Skin of body (tissue), 2 donors: ENCODE measurements around the gene RHEB. TPM values are rescaled to one million over a fixed set of nuclear protein-coding genes. Genes with fewer than 3 reads are reported as not detected.

Source experiments
- DNase-seq: peaks from one replicate; lab custom pipeline; 2025; lab: John Stamatoyannopoulos, UW
- total RNA-seq: library from RNA; depleted of rRNA; stranded (reverse); fragments of >200 nt; gene quantifications from one replicate; pipeline ENCODE4 v1.2.3, GENCODE V29; 2014

Gene RHEB
- total RNA-seq, 1 donor from 2014 or later, result 63.0 TPM

DNA sequence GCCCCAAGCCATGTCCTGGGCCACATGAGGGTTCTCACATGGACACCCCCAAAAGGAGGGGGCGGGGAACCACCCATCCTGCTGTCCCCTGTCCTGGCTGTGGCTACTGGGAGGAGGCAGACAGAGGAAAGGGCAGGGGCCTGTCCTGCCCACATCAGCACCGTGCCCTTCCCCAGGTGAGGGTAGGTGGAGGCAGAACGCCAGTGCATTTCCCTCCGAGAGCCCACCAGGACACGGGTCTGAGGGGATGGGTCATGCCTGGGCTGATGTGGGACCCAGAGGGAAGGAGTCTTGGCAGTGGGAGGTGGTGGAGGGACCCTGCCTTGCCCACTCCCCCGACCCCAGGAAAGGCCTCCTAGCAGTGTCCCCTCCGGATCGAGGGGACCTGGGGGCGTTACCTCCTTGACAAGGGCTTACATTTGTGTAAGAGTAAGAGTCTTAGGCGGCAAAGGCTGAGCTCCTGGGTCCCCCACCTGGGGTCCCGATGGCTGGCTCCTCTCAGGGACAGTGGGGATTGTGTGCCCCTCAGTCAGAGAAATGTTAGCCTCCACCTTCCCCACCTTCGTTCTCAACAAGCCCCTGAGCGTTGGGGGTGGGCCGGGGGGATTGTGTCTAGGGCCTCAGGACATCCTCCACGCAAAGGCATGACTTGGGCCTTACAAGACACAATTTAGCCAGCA is 85.8 kb downstream of the RHEB start:
- no peak for DNase-seq

DNA sequence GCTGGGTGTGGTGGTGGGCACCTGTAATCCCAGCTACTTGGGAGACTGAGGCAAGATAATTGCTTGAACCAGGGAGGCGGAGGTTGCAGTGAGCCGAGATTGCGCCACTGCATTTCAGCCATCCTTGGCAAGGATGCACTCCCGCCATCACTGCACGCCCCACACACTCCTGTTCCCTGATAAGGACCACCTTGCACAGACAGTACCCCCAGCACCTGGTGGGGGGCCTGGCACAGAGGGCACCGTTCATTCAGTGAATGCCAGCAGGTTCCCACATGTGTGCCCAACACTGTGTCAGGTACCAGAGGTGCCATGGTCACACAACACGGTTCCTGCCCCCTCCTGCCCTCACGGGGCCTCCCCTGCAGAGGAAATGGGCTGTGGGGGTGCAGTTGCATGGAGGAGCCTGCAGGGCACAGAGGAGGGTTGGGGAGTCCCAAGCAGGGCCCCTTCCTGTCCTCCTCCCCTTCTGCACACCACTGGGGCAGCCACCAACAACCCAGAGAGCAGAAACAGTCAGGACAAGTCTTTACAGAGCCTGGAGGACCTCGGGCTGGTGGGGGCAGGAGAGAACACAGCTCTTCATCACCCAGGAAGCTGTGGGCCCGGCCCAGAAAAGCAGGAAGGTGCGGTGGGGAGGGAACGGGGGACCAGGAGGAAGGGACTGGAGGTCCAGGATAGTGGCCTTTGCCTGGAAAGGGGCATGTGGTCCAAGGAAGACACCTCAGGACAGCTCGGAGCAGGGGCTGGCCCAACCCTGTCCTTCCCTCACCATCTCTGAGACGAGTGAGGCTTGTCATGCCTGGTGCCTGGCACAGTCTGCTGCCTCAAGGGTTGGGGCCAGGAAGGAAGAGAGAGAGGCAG is 86.8 kb downstream of the RHEB start:
- no peak for DNase-seq

DNA sequence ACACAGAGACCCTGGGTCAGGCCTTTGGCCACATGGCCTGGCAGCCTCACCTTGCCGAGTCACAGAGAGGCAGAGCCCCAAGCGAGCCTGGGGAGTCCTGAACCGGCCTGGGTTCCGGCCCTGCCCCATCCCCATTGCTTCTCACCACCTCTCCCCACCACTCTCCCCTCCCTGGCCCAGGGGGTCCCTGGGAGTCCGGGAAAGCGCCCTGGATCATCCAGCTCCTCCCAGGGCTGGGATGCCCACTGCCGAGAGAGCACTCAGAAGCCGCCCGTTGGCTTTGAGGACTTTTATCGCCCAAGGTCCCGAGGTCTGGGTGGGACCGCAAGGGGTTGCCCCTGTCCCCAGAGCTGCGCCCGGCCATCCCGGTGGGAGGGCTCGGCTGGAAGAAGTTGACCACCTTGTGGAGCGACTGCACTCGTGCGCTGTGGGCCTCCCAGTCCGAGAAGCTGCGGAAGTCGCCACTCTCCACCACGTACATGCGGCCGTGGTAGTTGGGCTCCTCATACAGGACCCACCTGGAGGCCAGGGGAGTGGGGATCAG is 87.9 kb downstream of the RHEB start:
- no peak for DNase-seq

DNA sequence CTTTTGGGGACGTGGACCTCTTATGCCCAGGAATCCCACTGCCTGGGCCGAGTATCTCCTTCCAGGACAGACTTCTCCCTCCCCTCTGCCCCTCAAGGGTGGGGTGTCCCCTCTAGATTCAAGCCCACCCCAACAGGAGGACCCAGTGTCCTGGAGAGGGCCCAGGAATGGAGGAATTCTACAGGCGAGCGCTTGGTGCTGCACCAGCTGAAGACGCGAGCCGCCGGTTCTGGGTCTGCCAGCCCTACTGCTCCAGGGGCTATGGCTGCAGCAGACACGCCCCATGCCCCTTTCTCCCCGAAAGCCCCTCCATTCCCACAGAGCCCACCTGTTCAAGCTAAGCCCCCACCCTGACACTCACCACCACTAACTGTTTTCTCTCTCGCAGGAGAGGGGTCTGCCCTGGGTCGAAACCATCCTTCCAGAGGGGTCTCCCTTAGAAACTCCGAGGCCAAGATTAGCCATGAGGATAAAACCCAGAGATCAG is 88.4 kb downstream of the RHEB start:
- DNase-seq, result no peak

DNA sequence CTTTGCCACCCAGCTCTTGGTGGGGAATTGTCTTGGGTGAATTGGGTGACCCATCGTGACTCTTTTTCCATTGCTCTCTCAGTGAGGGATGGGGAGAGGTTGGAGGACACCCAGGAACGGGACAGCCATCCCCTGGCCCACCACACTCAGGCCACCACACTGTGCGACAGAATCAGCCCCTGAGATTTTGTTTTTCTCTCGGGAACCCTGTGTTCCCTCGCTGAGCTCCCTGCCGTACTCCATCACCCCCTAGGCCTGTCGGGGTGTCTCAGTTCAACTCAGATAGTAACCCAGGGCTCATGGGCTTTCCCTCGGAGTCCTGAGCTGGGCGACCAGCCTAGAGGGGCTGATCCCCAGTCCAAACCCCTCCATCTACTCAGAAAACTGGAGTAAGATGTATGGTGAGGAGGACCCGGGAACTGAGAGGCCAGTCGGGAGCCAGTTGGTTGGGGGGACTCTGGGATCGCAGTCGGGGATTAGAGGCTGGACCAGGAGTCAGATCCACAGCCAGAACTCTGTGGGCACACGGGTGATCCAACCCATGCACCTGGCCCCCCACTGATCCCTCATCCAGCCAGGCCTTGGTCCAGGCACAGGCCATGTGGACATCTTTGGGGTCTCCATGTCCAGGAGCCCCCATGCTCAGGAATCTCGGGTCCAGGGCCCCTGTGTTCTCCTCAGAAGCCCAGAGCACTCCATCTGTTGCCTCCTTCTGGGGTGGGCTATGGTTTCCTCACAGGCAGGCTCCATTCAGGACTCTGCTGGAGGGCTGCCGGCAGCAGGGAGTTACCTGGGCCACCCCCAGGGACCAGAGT is 89.1 kb downstream of the RHEB start:
- no peak for DNase-seq

DNA sequence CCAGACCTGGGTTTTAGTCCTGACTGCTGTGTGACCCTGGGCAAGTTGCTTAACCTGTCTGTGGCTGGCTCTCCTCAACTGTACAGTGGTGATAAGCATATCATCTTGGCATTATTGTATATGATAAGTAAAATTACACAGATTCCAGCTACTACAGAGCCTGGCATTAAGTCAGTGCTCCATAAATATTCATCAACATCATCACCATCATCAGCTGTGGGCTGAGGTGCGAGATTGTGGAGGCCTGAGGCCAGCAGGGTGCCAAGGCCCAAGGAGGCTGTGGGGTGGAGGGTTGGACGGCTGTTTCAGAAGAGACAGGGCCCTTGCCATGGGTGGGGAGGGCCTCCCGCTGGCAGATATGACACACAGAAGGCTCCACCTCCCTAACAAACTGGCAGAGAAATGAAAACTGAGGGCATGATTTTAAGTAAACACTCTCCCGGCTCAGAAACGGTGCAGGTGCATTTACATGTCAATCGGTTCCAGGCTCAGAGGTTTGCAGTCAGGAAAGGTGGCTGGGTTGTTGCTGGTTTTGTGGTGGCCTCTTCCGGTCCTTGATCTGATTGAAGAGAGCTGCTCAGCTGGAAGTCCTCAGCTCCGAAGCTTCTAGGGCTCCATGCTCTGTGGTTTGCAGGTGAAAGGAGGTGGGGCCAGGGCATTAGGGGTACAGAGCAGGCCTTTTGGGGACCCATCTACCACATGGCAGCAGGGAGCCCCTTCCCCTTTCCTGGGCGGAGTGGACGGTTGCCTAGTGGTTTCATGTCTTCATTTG is 89.9 kb downstream of the RHEB start:
- no peak for DNase-seq

DNA sequence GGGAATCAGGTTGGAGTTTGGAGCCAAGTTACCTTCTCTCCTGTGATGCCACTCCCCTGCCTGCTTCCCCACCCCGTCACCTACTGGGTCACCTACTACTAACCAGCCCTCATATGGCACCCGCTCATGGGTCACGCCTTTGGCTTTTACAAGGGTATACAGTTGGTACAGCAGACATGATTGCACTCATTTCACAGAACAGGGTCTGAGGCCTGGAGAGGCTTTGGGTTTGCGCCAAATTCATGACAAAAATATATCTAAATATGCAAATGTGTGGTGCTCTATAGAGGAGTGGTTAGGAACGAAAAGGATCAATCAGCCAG is 90.5 kb downstream of the RHEB start:
- no peak for DNase-seq

DNA sequence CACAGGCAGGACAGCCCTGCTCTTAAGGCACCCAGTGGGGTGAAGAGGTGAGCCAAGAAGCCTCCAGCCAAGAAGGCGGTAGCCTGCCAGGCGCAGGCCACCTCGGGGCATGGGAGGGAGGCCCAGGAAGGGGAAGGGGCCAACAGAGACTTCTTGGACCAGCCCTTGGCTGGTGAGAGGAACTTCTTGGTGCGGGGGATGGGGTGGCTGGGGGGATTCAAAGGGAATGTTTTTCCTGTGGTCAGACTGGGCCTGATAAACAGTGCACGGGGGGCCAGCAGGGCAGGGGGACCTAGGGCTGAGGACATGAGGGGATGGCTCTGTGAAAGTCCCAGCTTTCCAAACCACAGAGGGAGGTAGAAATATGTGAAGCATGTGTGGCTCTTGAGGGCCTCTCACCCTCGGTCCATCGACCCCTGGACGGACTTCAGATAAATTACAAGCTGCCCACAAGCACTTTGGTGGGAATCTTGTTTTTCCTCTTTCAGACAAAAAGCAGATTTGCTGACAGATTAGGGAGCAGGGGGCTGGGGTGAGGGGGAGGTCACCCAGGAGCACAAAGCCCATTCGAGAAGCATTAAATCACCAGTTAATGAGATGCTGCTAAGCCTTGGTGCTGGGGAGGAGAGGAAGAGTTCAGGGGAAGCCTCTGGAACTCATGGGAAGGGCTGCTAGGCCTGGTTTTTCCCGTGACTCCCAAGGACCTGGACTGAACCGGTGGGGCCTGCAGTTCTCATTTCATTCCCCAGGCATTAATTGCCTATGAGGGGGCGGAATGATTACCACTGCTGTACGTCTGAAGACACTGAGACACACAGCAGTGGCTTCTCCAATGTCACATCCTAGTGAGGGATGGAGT is 91.1 kb downstream of the RHEB start:
- peak; percentile 17 for DNase-seq

DNA sequence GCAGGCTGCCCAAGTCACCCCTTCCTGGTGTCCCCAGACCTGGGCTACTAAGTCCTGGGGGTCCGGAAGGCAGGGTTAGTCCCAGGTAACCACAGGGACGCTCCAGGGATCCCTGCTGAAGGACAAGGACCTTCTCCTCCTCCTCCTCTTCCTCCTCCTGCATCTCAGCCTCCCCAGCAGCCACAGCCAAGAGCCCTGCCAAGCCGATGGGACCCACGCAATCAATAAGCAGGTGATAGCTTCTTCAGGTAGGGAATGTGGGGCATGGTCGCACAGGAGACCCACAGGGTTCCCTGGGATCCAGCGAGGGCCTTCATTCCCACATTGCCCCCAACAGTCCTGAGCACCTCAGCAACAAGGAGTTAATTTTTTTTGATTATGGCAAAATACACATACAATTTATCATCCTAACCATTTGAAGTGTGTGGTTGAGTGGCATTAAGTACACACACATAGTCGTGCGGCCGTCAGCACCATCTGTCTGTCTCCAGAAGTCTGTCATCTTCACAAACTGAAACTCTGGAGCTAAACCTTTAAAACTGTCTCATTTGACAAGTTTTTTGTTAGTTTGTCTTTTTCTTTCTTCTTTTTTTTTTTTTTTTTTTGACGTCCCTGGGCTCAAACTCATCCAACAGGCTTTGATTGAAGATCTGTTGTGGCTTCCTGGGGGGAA is 91.9 kb downstream of the RHEB start:
- DNase-seq, result no peak

DNA sequence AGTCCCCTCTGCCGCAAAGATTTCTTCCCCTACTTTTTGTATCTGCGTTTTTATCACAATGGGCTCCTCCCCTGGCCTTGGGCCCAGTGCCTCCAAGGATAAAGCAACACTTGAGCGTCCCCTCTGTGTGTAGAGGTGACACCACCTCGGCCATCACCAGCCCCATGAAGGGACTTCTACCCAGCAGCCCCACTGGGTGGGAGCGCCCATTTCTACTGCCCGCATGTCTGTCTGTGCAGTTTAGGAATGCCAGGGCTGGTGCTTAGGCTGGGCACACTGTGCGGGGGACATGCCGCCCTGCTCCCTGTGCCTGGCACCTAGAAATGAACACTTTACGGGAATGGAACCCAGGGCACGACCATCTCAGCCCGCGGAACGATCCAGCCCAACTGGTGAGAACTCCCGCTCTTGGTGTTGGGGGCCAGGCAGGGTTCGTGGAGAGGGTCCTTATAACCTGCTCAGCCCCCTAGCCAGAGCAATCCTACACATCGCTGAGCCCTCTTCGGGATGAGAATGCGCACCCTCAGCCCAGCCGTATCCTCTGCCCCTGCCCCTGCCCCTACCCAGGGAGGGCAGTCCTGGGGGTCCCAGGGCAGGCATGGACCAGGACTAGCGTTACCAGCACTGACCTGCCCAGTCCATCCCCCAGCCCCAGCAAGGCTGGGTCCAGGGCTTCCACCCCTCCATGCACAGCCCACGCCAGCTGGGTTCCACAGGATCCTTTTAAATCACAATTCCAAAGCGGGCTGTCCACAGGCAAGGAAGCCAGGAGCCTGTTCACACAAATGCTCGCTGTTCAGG is 92.6 kb downstream of the RHEB start:
- DNase-seq, result no peak

DNA sequence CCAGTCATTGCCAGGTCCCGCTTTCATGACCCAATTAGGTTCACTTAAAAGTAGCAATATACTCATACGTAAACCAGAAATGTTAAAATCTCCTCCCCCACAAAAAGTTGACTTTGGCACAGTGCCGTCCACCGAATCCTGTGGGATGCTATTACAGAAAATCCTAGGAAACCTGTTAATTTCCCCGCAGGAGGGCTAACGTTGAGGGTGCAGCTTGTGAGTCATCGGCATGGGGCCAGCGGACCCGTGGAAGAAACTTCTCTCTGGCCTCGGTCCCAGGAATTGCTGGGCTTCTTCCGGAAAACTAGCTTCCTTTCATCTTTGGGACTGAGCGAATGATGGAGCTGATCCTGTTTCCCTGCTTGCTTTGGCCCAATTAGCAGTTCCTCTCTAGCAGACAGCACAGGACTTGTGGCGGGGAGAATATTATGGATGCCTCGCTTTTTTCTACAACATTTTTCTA is 93.2 kb downstream of the RHEB start:
- peak; percentile 18 for DNase-seq

DNA sequence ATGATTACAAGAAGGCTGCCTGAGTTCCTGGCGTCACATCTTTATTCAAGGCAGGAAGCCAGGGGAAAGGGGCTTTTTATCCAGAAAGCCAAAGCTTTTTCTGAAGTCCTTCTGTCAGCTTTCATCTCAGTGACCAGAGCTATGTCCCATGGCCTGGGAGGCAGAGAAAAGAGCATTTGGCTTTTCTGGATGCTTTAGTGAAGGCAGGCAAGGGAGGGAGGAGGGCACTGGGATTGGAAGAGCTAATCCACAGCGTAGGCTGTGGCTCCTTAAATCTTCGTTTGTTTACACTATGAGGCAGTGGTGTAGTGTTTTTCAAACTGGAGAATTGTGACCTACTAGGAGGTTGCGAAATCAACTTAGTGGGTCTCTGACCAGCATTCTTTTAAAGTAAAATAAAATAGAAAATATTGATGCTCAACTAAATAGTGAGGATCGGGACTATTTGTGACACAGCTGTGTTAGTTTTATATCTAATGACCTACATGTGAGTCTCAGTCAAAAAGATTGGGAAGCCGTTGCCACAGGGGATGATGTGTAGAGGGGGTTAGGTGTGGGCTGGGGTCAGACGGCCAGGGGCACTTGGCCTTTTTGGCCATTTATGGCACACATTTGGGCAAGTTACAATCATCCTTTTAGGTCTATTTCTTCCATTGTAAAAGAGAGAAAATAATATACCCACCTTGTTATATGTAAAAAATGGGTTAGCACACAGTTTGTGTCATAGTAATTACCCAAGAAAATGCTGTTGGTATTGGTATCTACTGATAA is 93.8 kb downstream of the RHEB start:
- no peak for DNase-seq

DNA sequence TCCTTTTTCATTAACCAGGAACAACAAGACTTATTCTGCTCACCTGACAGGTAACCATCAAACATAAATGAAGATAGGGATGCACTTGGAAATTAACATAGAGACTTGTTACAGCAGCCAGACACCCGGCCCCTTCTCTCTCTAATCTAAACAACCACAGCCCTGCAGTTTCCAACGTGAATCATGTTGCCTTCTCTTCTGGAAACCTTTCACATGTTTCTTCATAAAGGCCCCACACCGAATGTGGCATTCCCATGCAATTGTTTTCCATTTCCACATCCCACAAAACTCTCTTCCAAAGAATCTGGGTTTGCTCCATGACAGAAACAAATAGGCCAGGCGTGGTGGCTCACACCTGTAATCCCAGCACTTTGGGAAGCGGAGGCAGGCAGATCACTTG is 94.9 kb downstream of the RHEB start:
- DNase-seq, result no peak

DNA sequence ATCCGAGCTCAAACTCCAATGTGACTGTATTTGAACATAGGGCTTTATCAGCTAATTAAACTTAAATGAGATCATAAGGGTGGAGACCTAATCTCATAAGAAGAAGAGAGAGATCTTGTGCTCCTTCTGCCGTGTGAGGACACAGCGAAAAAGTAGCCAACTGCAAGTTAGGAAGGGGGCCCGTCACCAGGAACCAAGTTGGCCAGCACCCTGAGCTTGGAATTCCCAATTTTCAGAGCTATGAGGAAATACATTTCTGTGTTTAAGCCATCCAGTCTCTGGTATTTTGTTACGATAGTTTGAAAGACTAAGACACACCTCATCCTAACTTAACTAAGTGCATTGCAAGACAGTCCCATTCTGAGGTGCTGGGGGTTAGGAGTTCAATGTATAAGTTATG is 95.8 kb downstream of the RHEB start:
- DNase-seq, result no peak

DNA sequence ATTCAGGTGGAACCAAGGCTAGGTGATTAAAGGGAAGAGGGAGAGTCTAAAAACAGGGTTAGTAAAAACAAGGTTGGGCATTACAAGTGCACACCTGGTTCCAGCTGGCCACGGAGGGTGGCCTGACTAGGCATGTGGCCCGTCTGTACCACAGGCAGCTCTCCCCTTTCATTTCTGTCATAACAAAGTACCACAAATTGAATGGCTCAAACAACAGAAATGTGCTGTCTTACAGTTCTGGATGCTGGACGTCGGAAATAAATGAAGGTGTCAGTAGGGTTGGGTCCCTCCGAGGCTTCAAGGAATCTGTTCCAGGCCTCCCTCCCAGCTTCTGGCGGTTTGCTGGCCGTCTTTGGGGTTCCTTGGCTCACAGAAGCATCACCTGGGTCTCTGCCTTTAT is 96.5 kb downstream of the RHEB start:
- no peak for DNase-seq

DNA sequence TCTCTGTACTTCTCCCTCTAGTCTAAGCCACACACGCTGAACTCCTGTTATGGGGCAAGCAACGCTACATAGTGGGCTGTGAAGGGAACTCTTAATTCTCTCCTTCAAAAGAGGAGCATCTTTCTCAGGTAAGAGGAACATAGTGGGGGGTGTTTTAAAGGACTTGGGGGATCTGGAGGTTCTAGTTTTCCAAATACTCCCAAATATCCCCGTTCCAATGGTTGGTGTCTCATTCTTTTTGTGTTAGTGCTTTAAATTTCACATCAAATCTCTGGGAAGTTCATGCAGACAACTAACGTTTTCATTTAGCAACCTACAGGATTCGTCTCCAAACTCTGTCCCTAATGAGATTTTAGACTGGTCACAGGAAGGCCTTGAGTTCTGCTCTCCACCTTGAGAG is 97.5 kb downstream of the RHEB start:
- no peak for DNase-seq

DNA sequence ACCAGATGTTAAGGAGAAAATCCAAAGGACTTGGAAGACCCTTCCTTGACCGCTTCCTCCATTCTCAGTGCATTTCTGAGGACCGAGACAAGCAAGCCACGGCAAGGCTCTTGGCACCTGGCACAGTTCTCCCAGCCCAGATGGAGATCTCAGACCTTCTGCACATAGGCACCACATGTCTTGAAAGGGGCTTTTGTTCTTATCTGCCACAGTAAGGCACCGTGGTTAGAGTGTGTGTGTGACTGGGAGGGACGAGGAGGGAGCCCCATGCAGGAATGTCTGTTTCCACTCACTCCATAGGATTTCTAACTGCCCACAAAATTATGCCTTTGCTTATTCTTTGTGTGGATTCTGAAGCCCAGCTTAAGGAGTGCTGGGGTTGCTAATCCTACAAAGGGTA is 99.6 kb downstream of the RHEB start:
- DNase-seq, result no peak

DNA sequence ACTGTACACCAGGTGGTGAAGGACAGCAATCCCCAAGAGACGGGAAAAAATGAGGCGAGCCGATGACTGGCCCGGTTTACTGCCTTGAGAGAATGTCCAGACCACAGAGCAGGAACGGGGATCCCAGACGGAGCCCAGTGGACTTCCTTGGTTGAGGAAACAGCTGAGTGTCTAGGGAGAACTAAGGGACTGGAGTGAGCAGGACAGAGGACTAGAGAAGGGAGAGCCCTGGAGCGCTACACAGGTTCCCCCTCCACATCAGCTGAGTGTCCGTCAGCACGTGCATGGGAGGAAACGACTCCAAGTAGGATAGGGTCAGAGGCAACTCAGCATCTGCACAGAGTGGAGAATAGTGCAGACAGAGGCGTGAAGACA is 102.8 kb downstream of the RHEB start:
- no peak for DNase-seq
